H1 (cell line): ENCODE results near the gene BACE2.

Source experiments
- CTCF ChIP-seq, 3 experiments: IDR thresholded peaks; 1 replicate in 2 of 3; 2 replicates in 1 of 3; pipeline versions ENCODE4 v1.5.1 to v1.6.1; 2011; ENCODE audit warnings: low read length in 3 of 3, mild to moderate bottlenecking in 3 of 3, inconsistent platforms in 2 of 3, low read depth in 1 of 3, moderate library complexity in 1 of 3; ENCODE audit not compliant: insufficient read depth in 1 of 3; ENCODE audit errors: control extremely low read depth in 1 of 3
- EZH2 ChIP-seq: fragments of 200-600 bp; sonication (generic); IDR thresholded peaks from 2 replicates; pipeline ENCODE4 v1.7.1; 2012; ENCODE audit warnings: low read depth, mild to moderate bottlenecking, moderate library complexity, low read length, inconsistent platforms; ENCODE audit not compliant: severe bottlenecking
- GABPA ChIP-seq: IDR thresholded peaks from 2 replicates; pipeline ENCODE4 v1.6.1; 2011; ENCODE audit warnings: mild to moderate bottlenecking, low read length, moderate library complexity, borderline replicate concordance; ENCODE audit not compliant: insufficient read depth
- POLR2A ChIP-seq, 2 experiments: IDR thresholded peaks; 1 replicate in 1 of 2; 2 replicates in 1 of 2; pipeline ENCODE4 v1.6.1; 2011; ENCODE audit warnings: low read depth in 2 of 2, low read length in 2 of 2, mild to moderate bottlenecking in 2 of 2; ENCODE audit errors: control extremely low read depth in 1 of 2
- SIX5 ChIP-seq: IDR thresholded peaks from 2 replicates; pipeline ENCODE4 v1.6.1; 2011; ENCODE audit warnings: mild to moderate bottlenecking, low read depth, low read length
- SP2 ChIP-seq: IDR thresholded peaks from 2 replicates; pipeline ENCODE4 v1.6.1; 2012; ENCODE audit warnings: mild to moderate bottlenecking, low read length, inconsistent platforms
- SUZ12 ChIP-seq: fragments of 200-600 bp; sonication (generic); IDR thresholded peaks from 2 replicates; pipeline ENCODE4 v1.6.1; 2012; ENCODE audit warnings: mild to moderate bottlenecking, inconsistent platforms, low read length, moderate library complexity, mixed read lengths

- no peak for TF ChIP-seq SIX5
- TF ChIP-seq SUZ12, result no peak
- no peak for TF ChIP-seq SP2
- no peak for TF ChIP-seq GABPA
- no peak for TF ChIP-seq POLR2A (IDR thresholded peaks at IDR 0.05; ENCODE audit: control extremely low read depth in 1 of 2, low read depth in 2 of 2, low read length in 2 of 2)
- no peak for TF ChIP-seq EZH2
- no peak for TF ChIP-seq CTCF (IDR thresholded peaks at IDR 0.05; ENCODE audit: control extremely low read depth in 1 of 3, insufficient read depth in 1 of 3, low read depth in 1 of 3, low read length in 3 of 3)
Measured at GRCh38 chr21:41147979-41148355, 20.0 kb upstream of the BACE2 start.
